Parathyroid adenoma (tissue), 2 donors: ENCODE data around the gene SCFD2.

Source experiments
- H2AFZ ChIP-seq: fragments of 300-600 bp; sonication (generic); one replicate; pipeline ENCODE4 v1.7.0; 2017; ENCODE audit warnings: antibody characterized with exemption, mild to moderate bottlenecking
- H3K27ac ChIP-seq: fragments of 300-600 bp; sonication (generic); one replicate; pipeline ENCODE4 v1.7.0; 2017
- H3K27me3 ChIP-seq: fragments of 300-600 bp; sonication (generic); one replicate; pipeline ENCODE4 v1.7.0; 2017; ENCODE audit warnings: low read length; ENCODE audit not compliant: control insufficient read depth, insufficient read depth
- H3K36me3 ChIP-seq: fragments of 300-600 bp; sonication (generic); one replicate; pipeline ENCODE4 v1.7.0; 2017; ENCODE audit warnings: low read length; ENCODE audit not compliant: control insufficient read depth, insufficient read depth
- H3K4me1 ChIP-seq: fragments of 300-600 bp; sonication (generic); one replicate; pipeline ENCODE4 v1.7.0; 2017; ENCODE audit warnings: control low read depth
- H3K4me2 ChIP-seq: fragments of 300-600 bp; sonication (generic); one replicate; pipeline ENCODE4 v1.7.0; 2017; ENCODE audit warnings: low read length
- H3K4me3 ChIP-seq: fragments of 300-600 bp; sonication (generic); one replicate; pipeline ENCODE4 v1.7.0; 2017; ENCODE audit warnings: low read depth, low read length
- H3K79me2 ChIP-seq: fragments of 300-600 bp; sonication (generic); one replicate; pipeline ENCODE4 v1.7.0; 2017; ENCODE audit warnings: control low read depth
- H3K9ac ChIP-seq: fragments of 300-600 bp; sonication (generic); one replicate; pipeline ENCODE4 v1.7.0; 2017; ENCODE audit warnings: mild to moderate bottlenecking
- H3K9me3 ChIP-seq: fragments of 300-600 bp; sonication (generic); one replicate; pipeline ENCODE4 v1.7.0; 2017; ENCODE audit warnings: low read length; ENCODE audit not compliant: control insufficient read depth
- CTCF ChIP-seq: fragments of 300-600 bp; sonication (generic); IDR thresholded peaks from one replicate; pipeline ENCODE4 v1.7.0; 2017; ENCODE audit warnings: antibody characterized with exemption, mild to moderate bottlenecking
- donor health status: primary hyperparathyroidism.

SCFD2 gene

GRCh38 chr4:53235547-53235946 is 130.3 kb downstream of the SCFD2 start:
- H3K9ac ChIP-seq, result no peak overlapping the region
- H3K4me1 ChIP-seq, result no peaks in the 10 kb centered on the region
- no peaks in the 10 kb centered on the region for H3K27me3 ChIP-seq
- no peak overlapping the region for H3K4me2 ChIP-seq
- no peaks in the 10 kb centered on the region for H3K79me2 ChIP-seq
- no peaks in the 10 kb centered on the region for H3K9me3 ChIP-seq
- H3K27ac ChIP-seq, result no peak overlapping the region
- H2AFZ ChIP-seq, result no peak overlapping the region
- no peak overlapping the region for H3K4me3 ChIP-seq
- no peaks in the 10 kb centered on the region for H3K36me3 ChIP-seq
- TF ChIP-seq CTCF, result no peak

GRCh38 chr4:53234669-53235068 is 131.2 kb downstream of the SCFD2 start:
- Histone ChIP-seq H3K36me3 (no peaks in the 10 kb centered on the region), H3K27ac (no peak overlapping the region), H3K27me3 (no peaks in the 10 kb centered on the region), H3K9ac (no peak overlapping the region), H2AFZ (no peak overlapping the region), H3K4me3 (no peak overlapping the region), H3K4me1 (no peaks in the 10 kb centered on the region), H3K79me2 (no peaks in the 10 kb centered on the region), H3K9me3 (no peaks in the 10 kb centered on the region), H3K4me2 (no peak overlapping the region)
- TF ChIP-seq CTCF, result no peak

- Histone ChIP-seq H3K79me2 (no peaks in the 10 kb centered on the region), H3K4me1 (no peaks in the 10 kb centered on the region), H3K27me3 (no peaks in the 10 kb centered on the region), H3K4me2 (no peak overlapping the region), H3K27ac (no peak overlapping the region), H2AFZ (no peak overlapping the region), H3K36me3 (no peaks in the 10 kb centered on the region), H3K9me3 (no peaks in the 10 kb centered on the region), H3K9ac (no peak overlapping the region), H3K4me3 (no peak overlapping the region)
- TF ChIP-seq CTCF, result no peak
Observed at GRCh38 chr4:53234111-53234510, 131.8 kb downstream of the SCFD2 start.

GRCh38 chr4:53233114-53233795 is 132.6 kb downstream of the SCFD2 start:
- no peak for TF ChIP-seq CTCF
- Histone ChIP-seq H3K36me3 (no peaks in the 10 kb centered on the region), H3K27ac (no peak overlapping the region), H3K9ac (no peak overlapping the region), H2AFZ (no peak overlapping the region), H3K4me1 (no peaks in the 10 kb centered on the region), H3K4me2 (no peak overlapping the region), H3K79me2 (no peaks in the 10 kb centered on the region), H3K9me3 (no peaks in the 10 kb centered on the region), H3K27me3 (no peaks in the 10 kb centered on the region), H3K4me3 (no peak overlapping the region)

- no peaks in the 10 kb centered on the region for H3K36me3 ChIP-seq
Observed at GRCh38 chr4:53232371-53232770, 133.5 kb downstream of the SCFD2 start.

More at GRCh38 chr4:53232371-53232770, 133.5 kb downstream of the SCFD2 start:
- Histone ChIP-seq H3K4me3 (no peak overlapping the region), H3K27ac (no peak overlapping the region), H3K9ac (no peak overlapping the region), H3K9me3 (no peaks in the 10 kb centered on the region), H3K27me3 (no peaks in the 10 kb centered on the region), H2AFZ (no peak overlapping the region), H3K4me1 (no peaks in the 10 kb centered on the region), H3K79me2 (no peaks in the 10 kb centered on the region), H3K4me2 (no peak overlapping the region)
- TF ChIP-seq CTCF, result no peak
